ENCODE data around the gene SRSF12. TPM values are rescaled to one million over a fixed set of nuclear protein-coding genes. Genes with fewer than 3 reads are reported as not detected.
"Not testable (repeated sequence)": the region's sequence is repeated elsewhere in the genome, so short reads cannot be mapped to it uniquely, and the experiment has no call there.

The SRSF12 gene
- polyA plus RNA-seq, 1 experiment = 0.04 TPM

DNA sequence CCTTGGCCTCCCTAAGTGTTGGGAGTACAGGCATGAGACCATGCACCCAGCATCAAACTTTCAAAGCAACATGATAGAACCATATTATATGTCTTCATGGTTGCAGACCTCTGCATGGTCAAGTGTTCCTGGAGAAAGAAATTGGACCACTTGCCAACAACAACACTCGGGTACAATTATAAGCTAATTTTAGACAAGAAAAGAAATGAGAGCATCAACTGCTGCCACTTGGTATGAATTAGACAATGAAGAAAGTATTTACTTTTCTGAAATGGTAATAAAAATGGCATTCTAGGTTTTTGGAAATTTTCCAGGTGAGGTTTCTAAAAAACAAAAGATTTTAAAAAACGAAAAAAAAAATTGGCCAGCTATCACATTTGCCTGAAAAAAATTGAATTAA lies 20.3 kb upstream of the SRSF12 start:
- H3K27me3 ChIP-seq (ENCODE audit: control insufficient read depth, insufficient read depth, low read length) = no peaks in the 10 kb centered on the region
- H3K9me3 ChIP-seq (ENCODE audit: control insufficient read depth, insufficient read depth, low read length) = no peaks in the 10 kb centered on the region
- CTCF ChIA-PET = interaction anchor here (1.0 kb wide), 1 partner anchor 155 kb away, joined by 3 read pairs; no protein-coding TSS in a partner anchor
- no peak overlapping the region for H3K4me3 ChIP-seq (ENCODE audit: low read depth, low read length)
- TF ChIP-seq, protein P1, sequence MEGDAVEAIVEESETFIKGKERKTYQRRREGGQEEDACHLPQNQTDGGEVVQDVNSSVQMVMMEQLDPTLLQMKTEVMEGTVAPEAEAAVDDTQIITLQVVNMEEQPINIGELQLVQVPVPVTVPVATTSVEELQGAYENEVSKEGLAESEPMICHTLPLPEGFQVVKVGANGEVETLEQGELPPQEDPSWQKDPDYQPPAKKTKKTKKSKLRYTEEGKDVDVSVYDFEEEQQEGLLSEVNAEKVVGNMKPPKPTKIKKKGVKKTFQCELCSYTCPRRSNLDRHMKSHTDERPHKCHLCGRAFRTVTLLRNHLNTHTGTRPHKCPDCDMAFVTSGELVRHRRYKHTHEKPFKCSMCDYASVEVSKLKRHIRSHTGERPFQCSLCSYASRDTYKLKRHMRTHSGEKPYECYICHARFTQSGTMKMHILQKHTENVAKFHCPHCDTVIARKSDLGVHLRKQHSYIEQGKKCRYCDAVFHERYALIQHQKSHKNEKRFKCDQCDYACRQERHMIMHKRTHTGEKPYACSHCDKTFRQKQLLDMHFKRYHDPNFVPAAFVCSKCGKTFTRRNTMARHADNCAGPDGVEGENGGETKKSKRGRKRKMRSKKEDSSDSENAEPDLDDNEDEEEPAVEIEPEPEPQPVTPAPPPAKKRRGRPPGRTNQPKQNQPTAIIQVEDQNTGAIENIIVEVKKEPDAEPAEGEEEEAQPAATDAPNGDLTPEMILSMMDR (IDR thresholded peaks at IDR 0.05; ENCODE audit: low read depth, low read length) = no peak
- POLR2A ChIA-PET = interaction anchor here (0.8 kb wide), 1 partner anchor 58 kb away, joined by 3 read pairs; the partner anchor contains the start of gene PNRC1
- no peak for DNase-seq (ENCODE audit: low read depth, low spot score)
- H3K27ac ChIP-seq (ENCODE audit: low read depth, low read length) = no peak overlapping the region

DNA sequence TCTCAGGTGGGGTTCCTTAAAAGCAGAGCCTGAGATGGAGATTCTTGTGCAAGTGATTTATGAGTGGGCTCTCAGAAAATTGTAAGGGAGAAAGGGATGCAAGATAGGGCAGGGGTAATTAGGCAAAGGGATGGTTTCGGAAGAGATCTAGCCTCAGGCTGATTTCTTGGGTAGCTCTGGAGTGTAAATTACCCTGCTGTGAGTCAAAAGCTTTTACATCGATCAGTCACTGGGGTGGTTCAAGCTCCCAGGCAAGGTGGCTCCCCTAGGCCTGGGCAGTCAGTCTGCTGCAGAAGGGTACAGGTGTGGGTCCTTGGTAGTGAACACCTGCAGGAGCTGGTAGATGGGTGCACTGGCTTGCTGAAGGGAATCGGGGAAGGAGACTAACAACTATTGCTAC lies 16.9 kb upstream of the SRSF12 start:
- POLR2A ChIA-PET = no interaction called here
- H3K4me3 ChIP-seq (ENCODE audit: low read depth, low read length) = no peak overlapping the region
- no peak for DNase-seq (ENCODE audit: low read depth, low spot score)
- H3K27me3 ChIP-seq (ENCODE audit: control insufficient read depth, insufficient read depth, low read length) = no peaks in the 10 kb centered on the region
- H3K9me3 ChIP-seq (ENCODE audit: control insufficient read depth, insufficient read depth, low read length) = no peaks in the 10 kb centered on the region
- no peak overlapping the region for H3K27ac ChIP-seq (ENCODE audit: low read depth, low read length)
- CTCF ChIA-PET = no interaction called here
- TF ChIP-seq, protein P1 (IDR thresholded peaks at IDR 0.05; ENCODE audit: low read depth, low read length) = no peak

DNA sequence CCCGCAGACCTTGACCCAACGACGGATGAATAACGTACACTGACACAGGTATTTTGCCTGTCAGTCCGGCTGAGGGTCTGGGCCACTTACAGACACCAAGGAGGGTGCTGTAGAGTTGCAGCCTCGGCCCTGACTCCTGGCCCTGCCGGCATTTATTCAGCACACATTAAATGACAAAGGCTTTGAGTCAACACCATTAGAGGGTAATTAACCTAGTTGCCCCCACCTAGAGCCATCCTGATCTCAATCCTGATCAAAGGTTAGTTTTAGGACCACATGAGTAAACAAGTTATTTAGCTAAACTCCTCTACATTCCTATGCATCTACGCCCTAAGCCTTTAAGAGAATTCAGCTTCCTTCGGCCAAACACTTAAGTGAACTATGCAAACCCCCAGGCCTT lies 16.1 kb upstream of the SRSF12 start:
- H3K4me3 ChIP-seq (ENCODE audit: low read depth, low read length) = no peak overlapping the region
- ChIA-PET POLR2A (no interaction called here), CTCF (no interaction called here)
- no peaks in the 10 kb centered on the region for H3K27me3 ChIP-seq (ENCODE audit: control insufficient read depth, insufficient read depth, low read length)
- H3K9me3 ChIP-seq (ENCODE audit: control insufficient read depth, insufficient read depth, low read length) = no peaks in the 10 kb centered on the region
- TF ChIP-seq, protein P1 (IDR thresholded peaks at IDR 0.05; ENCODE audit: low read depth, low read length) = no peak
- H3K27ac ChIP-seq (ENCODE audit: low read depth, low read length) = no peak overlapping the region
- DNase-seq (ENCODE audit: low read depth, low spot score) = no peak

DNA sequence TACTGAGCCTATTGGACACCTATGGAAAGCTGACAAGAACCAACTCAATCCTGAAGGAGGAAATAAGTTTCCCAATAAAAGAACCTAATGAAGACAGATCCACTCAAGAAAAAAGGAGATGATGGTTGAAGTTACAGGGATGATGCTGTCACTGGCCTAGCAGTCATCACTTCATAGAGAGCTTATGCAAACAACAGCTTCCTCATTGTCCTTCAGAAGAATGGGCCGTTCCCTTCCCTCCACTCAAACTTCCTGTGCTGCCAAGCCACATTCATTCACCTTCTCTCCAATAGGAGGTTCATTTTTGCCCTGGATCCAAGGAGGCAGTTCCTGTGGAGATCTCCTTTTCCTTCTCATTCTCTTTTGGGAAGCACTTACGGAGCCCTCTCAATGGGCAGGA lies 14.2 kb upstream of the SRSF12 start:
- Histone ChIP-seq H3K27ac (ENCODE audit: low read depth, low read length) (no peak overlapping the region), H3K9me3 (ENCODE audit: control insufficient read depth, insufficient read depth, low read length) (no peaks in the 10 kb centered on the region), H3K27me3 (ENCODE audit: control insufficient read depth, insufficient read depth, low read length) (no peaks in the 10 kb centered on the region), H3K4me3 (ENCODE audit: low read depth, low read length) (no peak overlapping the region)
- TF ChIP-seq, protein P1 (IDR thresholded peaks at IDR 0.05; ENCODE audit: low read depth, low read length) = no peak
- ChIA-PET CTCF (interaction anchor here (1.4 kb wide), 1 partner anchor 240 kb away, joined by 4 read pairs; no protein-coding TSS in a partner anchor), POLR2A (no interaction called here)
- DNase-seq (ENCODE audit: low read depth, low spot score) = no peak

DNA sequence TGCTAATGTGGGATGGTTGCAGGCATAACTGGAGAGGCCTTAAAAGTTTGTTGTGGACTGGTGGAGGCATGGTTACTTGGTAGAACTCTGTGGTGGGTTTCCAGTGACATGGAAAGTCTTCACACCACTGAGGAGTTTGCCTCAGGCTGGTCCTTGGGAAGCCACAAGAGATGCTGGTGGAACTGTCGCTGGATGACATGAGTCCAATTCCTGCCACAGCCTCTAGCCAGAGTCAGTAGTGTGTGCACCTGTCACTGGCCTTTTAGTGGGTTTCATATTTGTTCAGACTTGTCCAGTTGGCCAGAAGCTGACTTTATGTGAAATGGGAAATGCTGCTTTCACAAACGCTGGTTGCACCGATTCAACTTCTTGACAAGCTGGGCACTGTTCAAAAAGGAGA lies 13.7 kb upstream of the SRSF12 start:
- POLR2A ChIA-PET = no interaction called here

DNA sequence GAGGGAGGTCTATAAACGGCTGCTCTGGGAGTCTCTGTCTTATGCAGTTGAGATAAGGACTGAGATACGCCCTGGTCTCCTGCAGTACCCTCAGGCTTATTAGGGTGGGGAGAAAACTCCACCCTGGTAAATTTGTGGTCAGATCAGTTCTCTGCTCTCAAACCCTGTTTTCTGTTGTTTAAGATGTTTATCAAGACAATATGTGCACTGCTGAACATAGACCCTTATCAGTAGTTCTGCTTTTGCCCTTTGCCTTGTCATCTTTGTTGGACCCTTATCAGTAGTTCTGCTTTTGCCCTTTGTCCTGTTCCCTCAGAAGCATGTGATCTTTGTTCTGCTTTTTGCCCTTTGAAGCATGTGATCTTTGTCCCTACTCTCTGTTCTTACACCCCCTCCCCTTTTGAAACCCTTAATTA lies 10.4 kb upstream of the SRSF12 start:
- H3K27me3 ChIP-seq (ENCODE audit: control insufficient read depth, insufficient read depth, low read length); H3K4me3 ChIP-seq (ENCODE audit: low read depth, low read length); H3K9me3 ChIP-seq (ENCODE audit: control insufficient read depth, insufficient read depth, low read length); POLR2A ChIA-PET; H3K27ac ChIP-seq (ENCODE audit: low read depth, low read length); DNase-seq (ENCODE audit: low read depth, low spot score): not testable (repeated sequence)
- CTCF ChIA-PET = interaction anchor here (0.7 kb wide), 1 partner anchor 611 kb away, joined by 3 read pairs; no protein-coding TSS in a partner anchor

More for the DNA sequence above, 13.7 kb upstream of the SRSF12 start:
- Histone ChIP-seq H3K9me3 (ENCODE audit: control insufficient read depth, insufficient read depth, low read length) (no peaks in the 10 kb centered on the region), H3K27ac (ENCODE audit: low read depth, low read length) (no peak overlapping the region), H3K27me3 (ENCODE audit: control insufficient read depth, insufficient read depth, low read length) (no peaks in the 10 kb centered on the region), H3K4me3 (ENCODE audit: low read depth, low read length) (no peak overlapping the region)
- TF ChIP-seq, protein P1 (IDR thresholded peaks at IDR 0.05; ENCODE audit: low read depth, low read length) = no peak
- no peak for DNase-seq (ENCODE audit: low read depth, low spot score)
- CTCF ChIA-PET = interaction anchor here (1.4 kb wide), 1 partner anchor 240 kb away, joined by 4 read pairs; no protein-coding TSS in a partner anchor

Measured in AG04450 (cell line).